Progenitor cell of endocrine pancreas (in vitro differentiated cells): Measurements from ENCODE around the gene ATXN2L. TPM values are rescaled to one million over a fixed set of nuclear protein-coding genes. Genes with fewer than 3 reads are reported as not detected.
"Not testable (repeated sequence)": the region's sequence is repeated elsewhere in the genome, so short reads cannot be mapped to it uniquely, and the experiment has no call there.

Experiments
- DNase-seq: peaks from one replicate; pipeline ENCODE4 v3.0.0; 2021; ENCODE audit warnings: low spot score; ENCODE audit not compliant: unreplicated experiment
- H3K27ac Mint-ChIP-seq: 2 replicates; pipeline ENCODE4 v1.8.0; 2021; ENCODE audit warnings: mild to moderate bottlenecking, moderate library complexity, mixed read lengths
- H3K27me3 Mint-ChIP-seq: 2 replicates; pipeline ENCODE4 v1.8.0; 2021; ENCODE audit warnings: mixed read lengths
- H3K36me3 Mint-ChIP-seq: 2 replicates; pipeline ENCODE4 v1.8.0; 2022; ENCODE audit warnings: mixed read lengths; ENCODE audit not compliant: insufficient read depth
- H3K4me1 Mint-ChIP-seq: 2 replicates; pipeline ENCODE4 v1.8.0; 2021; ENCODE audit warnings: low read depth, mixed read lengths
- H3K4me3 Mint-ChIP-seq: 2 replicates; pipeline ENCODE4 v1.8.0; 2021; ENCODE audit warnings: low read depth, mild to moderate bottlenecking, moderate library complexity, mixed read lengths
- H3K9me3 Mint-ChIP-seq: 2 replicates; pipeline ENCODE4 v1.8.0; 2021; ENCODE audit warnings: low read depth, mixed read lengths
- total RNA-seq: library from RNA; stranded (reverse); gene quantifications from 2 replicates; pipeline ENCODE4 v1.2.1, GENCODE V29; 2021
- TF ChIP-seq, protein P1 (sequence below): fragments of 200-600 bp; sonication (generic); IDR thresholded peaks from one replicate; pipeline ENCODE4 v1.5.0; 2021; ENCODE audit warnings: antibody characterized with exemption, mild to moderate bottlenecking; ENCODE audit not compliant: unreplicated experiment

The ATXN2L gene
- total RNA-seq, 1 donor from 2014 or later: 248 TPM

GRCh38 chr16:28865001-28865688, 42.3 kb downstream of the ATXN2L start:
- Mint-ChIP-seq H3K4me1 (peaks cover 12% of the 10 kb centered on the region), H3K27ac (peak overlapping the region; percentile 100), H3K27me3 (no peaks in the 10 kb centered on the region), H3K36me3 (peaks cover 9% of the 10 kb centered on the region), H3K9me3 (no peaks in the 10 kb centered on the region), H3K4me3 (peak overlapping the region; percentile 98)
- TF ChIP-seq, protein P1, sequence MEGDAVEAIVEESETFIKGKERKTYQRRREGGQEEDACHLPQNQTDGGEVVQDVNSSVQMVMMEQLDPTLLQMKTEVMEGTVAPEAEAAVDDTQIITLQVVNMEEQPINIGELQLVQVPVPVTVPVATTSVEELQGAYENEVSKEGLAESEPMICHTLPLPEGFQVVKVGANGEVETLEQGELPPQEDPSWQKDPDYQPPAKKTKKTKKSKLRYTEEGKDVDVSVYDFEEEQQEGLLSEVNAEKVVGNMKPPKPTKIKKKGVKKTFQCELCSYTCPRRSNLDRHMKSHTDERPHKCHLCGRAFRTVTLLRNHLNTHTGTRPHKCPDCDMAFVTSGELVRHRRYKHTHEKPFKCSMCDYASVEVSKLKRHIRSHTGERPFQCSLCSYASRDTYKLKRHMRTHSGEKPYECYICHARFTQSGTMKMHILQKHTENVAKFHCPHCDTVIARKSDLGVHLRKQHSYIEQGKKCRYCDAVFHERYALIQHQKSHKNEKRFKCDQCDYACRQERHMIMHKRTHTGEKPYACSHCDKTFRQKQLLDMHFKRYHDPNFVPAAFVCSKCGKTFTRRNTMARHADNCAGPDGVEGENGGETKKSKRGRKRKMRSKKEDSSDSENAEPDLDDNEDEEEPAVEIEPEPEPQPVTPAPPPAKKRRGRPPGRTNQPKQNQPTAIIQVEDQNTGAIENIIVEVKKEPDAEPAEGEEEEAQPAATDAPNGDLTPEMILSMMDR: no peak
- no peak for DNase-seq

DNA sequence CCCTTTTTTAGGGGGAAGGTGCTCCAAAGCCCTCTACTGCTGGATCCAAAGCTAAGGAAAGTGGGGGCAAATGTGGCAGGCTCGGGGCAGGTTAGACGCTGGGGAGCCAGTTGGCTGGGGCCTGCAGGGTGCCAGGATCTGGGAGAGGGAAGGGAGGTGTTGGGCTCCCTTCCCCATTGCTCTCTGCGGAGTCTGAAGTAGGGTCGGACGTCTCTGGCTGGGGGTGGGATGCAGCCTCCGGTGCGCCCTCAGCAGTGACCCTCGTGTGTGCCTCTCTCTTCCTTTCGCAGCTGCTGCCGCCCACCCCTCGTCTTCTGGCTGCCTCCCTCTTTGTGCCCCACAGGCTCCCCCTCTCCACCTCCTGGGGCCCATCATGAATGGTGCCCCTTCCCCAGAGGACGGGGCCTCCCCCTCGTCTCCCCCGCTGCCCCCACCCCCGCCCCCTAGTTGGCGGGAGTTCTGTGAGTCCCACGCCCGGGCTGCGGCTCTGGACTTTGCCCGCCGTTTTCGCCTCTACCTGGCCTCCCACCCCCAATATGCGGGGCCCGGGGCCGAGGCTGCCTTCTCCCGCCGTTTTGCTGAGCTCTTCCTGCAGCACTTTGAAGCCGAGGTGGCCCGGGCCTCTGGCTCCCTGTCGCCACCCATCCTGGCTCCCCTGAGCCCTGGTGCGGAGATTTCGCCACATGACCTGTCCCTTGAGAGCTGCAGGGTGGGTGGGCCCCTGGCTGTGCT, 43.1 kb downstream of the ATXN2L start:
- Mint-ChIP-seq H3K36me3 (peaks cover 13% of the 10 kb centered on the region), H3K4me1 (peaks cover 12% of the 10 kb centered on the region), H3K27ac (peak overlapping the region; percentile 60), H3K27me3 (no peaks in the 10 kb centered on the region), H3K9me3 (no peaks in the 10 kb centered on the region), H3K4me3 (no peak overlapping the region)
- DNase-seq: no peak
- TF ChIP-seq, protein P1: no peak

- no peak for DNase-seq
- Mint-ChIP-seq H3K27ac (peak overlapping the region; percentile 69), H3K27me3 (no peaks in the 10 kb centered on the region), H3K4me3 (peak overlapping the region; percentile 35), H3K4me1 (peaks cover 12% of the 10 kb centered on the region), H3K36me3 (peaks cover 13% of the 10 kb centered on the region), H3K9me3 (no peaks in the 10 kb centered on the region)
- TF ChIP-seq, protein P1: no peak
Observed at GRCh38 chr16:28866454-28866804, 43.6 kb downstream of the ATXN2L start.

DNA sequence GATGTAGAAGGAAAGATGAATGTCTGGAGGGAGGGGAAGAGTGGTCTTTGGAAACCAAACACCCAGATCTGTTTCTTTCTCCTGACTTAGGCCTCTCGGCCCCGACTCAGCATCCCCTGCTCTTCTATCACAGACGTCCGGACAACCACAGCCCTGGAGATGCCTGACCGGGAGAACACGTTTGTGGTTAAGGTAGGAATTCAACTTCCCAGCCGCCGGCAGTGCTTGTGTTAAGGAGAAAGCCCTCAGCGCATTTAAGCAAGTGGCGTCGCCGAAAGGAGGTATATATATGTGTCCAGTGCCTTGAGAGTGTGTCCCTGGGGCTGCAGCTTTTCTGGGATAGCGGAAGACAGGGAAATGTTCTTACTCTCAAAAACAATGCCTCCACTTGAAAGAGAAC, 44.4 kb downstream of the ATXN2L start:
- no peak for DNase-seq
- TF ChIP-seq, protein P1: no peak
- Mint-ChIP-seq H3K4me1 (peaks cover 12% of the 10 kb centered on the region), H3K27ac (peak overlapping the region; percentile 39), H3K4me3 (no peak overlapping the region), H3K9me3 (no peaks in the 10 kb centered on the region), H3K36me3 (peaks cover 13% of the 10 kb centered on the region), H3K27me3 (no peaks in the 10 kb centered on the region)

GRCh38 chr16:28867646-28868045, 44.8 kb downstream of the ATXN2L start:
- H3K9me3 Mint-ChIP-seq, H3K27ac Mint-ChIP-seq, H3K27me3 Mint-ChIP-seq, DNase-seq, H3K4me3 Mint-ChIP-seq: not testable (repeated sequence)
- H3K4me1 Mint-ChIP-seq: peaks cover 12% of the 10 kb centered on the region
- peaks cover 13% of the 10 kb centered on the region for H3K36me3 Mint-ChIP-seq
